Mammary epithelial cell (primary cell): Measurements from ENCODE around the gene PIK3C2B.

Experiments
- CTCF ChIP-seq, 2 donors: IDR thresholded peaks in 1 of 2; conservative IDR thresholded peaks in 1 of 2; 2 replicates each; pipeline ENCODE4 v1.5.1; 2011 to 2012; ENCODE audit warnings: inconsistent platforms in 2 of 2, low read length in 2 of 2, mild to moderate bottlenecking in 2 of 2, control low read depth in 1 of 2, low read depth in 1 of 2; ENCODE audit not compliant: insufficient read depth in 1 of 2; ENCODE audit errors: extremely low read depth in 1 of 2
- EZH2 ChIP-seq: IDR thresholded peaks from 2 replicates; pipeline ENCODE4 v1.6.1; 2012; ENCODE audit warnings: low read length, inconsistent platforms, borderline replicate concordance

- TF ChIP-seq CTCF (conservative IDR thresholded peaks at IDR 0.05 in 1 of 2, IDR thresholded peaks at IDR 0.05 in 1 of 2; ENCODE audit: extremely low read depth in 1 of 2, insufficient read depth in 1 of 2, low read depth in 1 of 2, low read length in 2 of 2): peak; percentile 39 to 57
- TF ChIP-seq EZH2: no peak
Measured at GRCh38 chr1:204446413-204447111, 48.0 kb downstream of the PIK3C2B start.
